ENCODE data around the gene STK33.
"Not testable (repeated sequence)": the region's sequence is repeated elsewhere in the genome, so short reads cannot be mapped to it uniquely, and the experiment has no call there.

Gene STK33

GRCh38 chr11:8544807-8545206 is 49.2 kb downstream of the STK33 start:
- DNase-seq (ENCODE audit: low read depth, low spot score), result no peak

- no peak for DNase-seq (ENCODE audit: low read depth, low spot score)
Measured at GRCh38 chr11:8543278-8543677, 50.8 kb downstream of the STK33 start.

GRCh38 chr11:8541448-8541847 is 52.6 kb downstream of the STK33 start:
- no peak for DNase-seq (ENCODE audit: low read depth, low spot score)

- DNase-seq (ENCODE audit: low read depth, low spot score), result no peak
Measured at GRCh38 chr11:8533332-8533731, 60.7 kb downstream of the STK33 start.

- no peak for DNase-seq (ENCODE audit: low read depth, low spot score)
Measured at GRCh38 chr11:8532475-8532874, 61.6 kb downstream of the STK33 start.

GRCh38 chr11:8531982-8532381 is 62.0 kb downstream of the STK33 start:
- DNase-seq (ENCODE audit: low read depth, low spot score), result no peak

- no peak for DNase-seq (ENCODE audit: low read depth, low spot score)
Measured at GRCh38 chr11:8531312-8531711, 62.7 kb downstream of the STK33 start.

- DNase-seq (ENCODE audit: low read depth, low spot score), result no peak
Measured at GRCh38 chr11:8527939-8528338, 66.1 kb downstream of the STK33 start.

GRCh38 chr11:8523396-8523795 is 70.6 kb downstream of the STK33 start:
- DNase-seq (ENCODE audit: low read depth, low spot score), result no peak

- DNase-seq (ENCODE audit: low read depth, low spot score), result no peak
Measured at GRCh38 chr11:8512547-8512946, 81.5 kb downstream of the STK33 start.

GRCh38 chr11:8503910-8504364 is 90.1 kb downstream of the STK33 start:
- DNase-seq (ENCODE audit: low read depth, low spot score), result no peak

- no peak for DNase-seq (ENCODE audit: low read depth, low spot score)
Measured at GRCh38 chr11:8501836-8502235, 92.2 kb downstream of the STK33 start.

- DNase-seq (ENCODE audit: low read depth, low spot score), result no peak
Measured at GRCh38 chr11:8488395-8488794, 105.6 kb downstream of the STK33 start.

GRCh38 chr11:8487261-8487660 is 106.8 kb downstream of the STK33 start:
- DNase-seq (ENCODE audit: low read depth, low spot score), result no peak

GRCh38 chr11:8484251-8484650 is 109.8 kb downstream of the STK33 start:
- DNase-seq (ENCODE audit: low read depth, low spot score), result no peak

- no peak for DNase-seq (ENCODE audit: low read depth, low spot score)
Measured at GRCh38 chr11:8480858-8481257, 113.2 kb downstream of the STK33 start.

- DNase-seq (ENCODE audit: low read depth, low spot score), result no peak
Measured at GRCh38 chr11:8477680-8478079, 116.3 kb downstream of the STK33 start.

- DNase-seq (ENCODE audit: low read depth, low spot score), result no peak
Measured at GRCh38 chr11:8477151-8477550, 116.9 kb downstream of the STK33 start.

- DNase-seq (ENCODE audit: low read depth, low spot score), result not testable (repeated sequence)
Measured at GRCh38 chr11:8467806-8468205, 126.2 kb downstream of the STK33 start.

- not testable (repeated sequence) for DNase-seq (ENCODE audit: low read depth, low spot score)
Measured at GRCh38 chr11:8467356-8467755, 126.7 kb downstream of the STK33 start.

- not testable (repeated sequence) for DNase-seq (ENCODE audit: low read depth, low spot score)
Measured at GRCh38 chr11:8466884-8467283, 127.1 kb downstream of the STK33 start.

GRCh38 chr11:8459711-8460399 is 134.2 kb downstream of the STK33 start:
- DNase-seq (ENCODE audit: low read depth, low spot score), result no peak

GRCh38 chr11:8442301-8442700 is 151.7 kb downstream of the STK33 start:
- no peak for DNase-seq (ENCODE audit: low read depth, low spot score)

GRCh38 chr11:8440649-8441048 is 153.4 kb downstream of the STK33 start:
- DNase-seq (ENCODE audit: low read depth, low spot score), result no peak

All from brain pericyte (primary cell).